Mucosa of rectum (tissue), 2 donors: ENCODE measurements around the gene RPS4Y2.

Experiments
- H3K27ac ChIP-seq, 2 donors: one replicate each; pipeline ENCODE4 v1.7.0; 2013; ENCODE audit warnings: inconsistent platforms in 2 of 2, low read depth in 2 of 2, low read length in 2 of 2
- H3K27me3 ChIP-seq, 2 donors: one replicate each; pipeline ENCODE4 v1.7.0; 2013; ENCODE audit warnings: low read length in 2 of 2; ENCODE audit not compliant: control insufficient read depth in 2 of 2, insufficient read depth in 2 of 2
- H3K36me3 ChIP-seq, 2 donors: one replicate each; pipeline ENCODE4 v1.7.0; 2013; ENCODE audit warnings: low read length in 2 of 2; ENCODE audit not compliant: control insufficient read depth in 2 of 2, insufficient read depth in 2 of 2
- H3K4me1 ChIP-seq, 2 donors: one replicate each; pipeline ENCODE4 v1.7.0; 2013; ENCODE audit warnings: low read length in 2 of 2, mild to moderate bottlenecking in 1 of 2; ENCODE audit not compliant: control insufficient read depth in 2 of 2, insufficient read depth in 2 of 2
- H3K4me3 ChIP-seq, 2 donors: one replicate each; pipeline ENCODE4 v1.7.0; 2013; ENCODE audit warnings: low read length in 2 of 2
- H3K9ac ChIP-seq, 2 donors: one replicate each; pipeline ENCODE4 v1.7.0; 2013; ENCODE audit warnings: low read length in 2 of 2, low read depth in 1 of 2, mild to moderate bottlenecking in 1 of 2
- H3K9me3 ChIP-seq, 2 donors: one replicate each; pipeline ENCODE4 v1.7.0; 2013; ENCODE audit warnings: low read length in 2 of 2; ENCODE audit not compliant: control insufficient read depth in 2 of 2
- donor health status: healthy.
- donor health status: Normal muscosa, but diverticular disease.

RPS4Y2 gene

DNA sequence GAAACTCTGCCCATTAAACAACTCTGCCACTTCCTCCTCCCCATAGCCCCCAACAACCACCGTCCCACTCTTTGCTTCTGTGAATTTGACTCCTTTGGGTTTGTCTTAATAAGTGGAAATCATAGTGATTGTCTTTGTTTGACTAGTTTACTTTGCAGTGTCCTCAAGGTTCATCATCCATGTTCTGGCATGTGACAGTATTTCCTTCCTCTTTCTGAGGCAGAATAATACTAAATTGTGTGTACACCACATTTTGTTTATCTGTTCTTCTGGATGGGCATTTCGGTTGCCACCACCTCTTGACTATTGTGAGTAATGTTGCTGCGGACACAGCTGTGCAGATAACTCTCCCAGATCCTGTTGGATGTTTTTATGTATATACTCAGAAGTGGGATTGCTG lies 14.8 kb downstream of the RPS4Y2 start:
- Histone ChIP-seq H3K36me3 (no peaks in the 10 kb centered on the region), H3K9me3 (no peaks in the 10 kb centered on the region), H3K4me1 (no peaks in the 10 kb centered on the region), H3K4me3 (no peak overlapping the region), H3K27ac (no peak overlapping the region), H3K9ac (no peak overlapping the region), H3K27me3 (no peaks in the 10 kb centered on the region)

DNA sequence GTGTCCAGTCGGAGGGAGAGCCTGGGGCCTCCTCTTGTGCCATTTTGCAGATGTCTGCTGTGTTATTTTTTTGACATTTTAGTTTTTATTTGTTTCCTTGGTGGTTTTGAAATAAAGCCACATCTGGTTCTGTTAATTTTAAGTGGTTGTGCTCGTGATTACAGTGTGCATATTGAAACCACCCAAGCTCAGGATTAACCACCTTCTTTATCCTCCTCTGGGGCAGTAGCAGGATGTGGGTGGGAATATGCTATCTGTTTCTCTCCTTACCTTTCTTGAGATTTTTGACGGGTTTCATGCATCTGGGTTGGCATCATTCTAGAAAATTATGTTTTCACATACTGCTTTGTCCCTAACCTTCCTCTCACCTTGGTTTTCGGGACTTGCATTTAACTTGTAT lies 20.2 kb downstream of the RPS4Y2 start:
- H3K4me1 ChIP-seq, result no peaks in the 10 kb centered on the region
- no peaks in the 10 kb centered on the region for H3K27me3 ChIP-seq
- no peak overlapping the region for H3K27ac ChIP-seq
- H3K9ac ChIP-seq, result no peak overlapping the region
- H3K36me3 ChIP-seq, result no peaks in the 10 kb centered on the region
- no peaks in the 10 kb centered on the region for H3K9me3 ChIP-seq
- no peak overlapping the region for H3K4me3 ChIP-seq

- H3K9ac ChIP-seq, result no peak overlapping the region
- H3K36me3 ChIP-seq, result no peaks in the 10 kb centered on the region
- no peaks in the 10 kb centered on the region for H3K9me3 ChIP-seq
- no peak overlapping the region for H3K27ac ChIP-seq
- H3K27me3 ChIP-seq, result no peaks in the 10 kb centered on the region
- no peaks in the 10 kb centered on the region for H3K4me1 ChIP-seq
- H3K4me3 ChIP-seq, result no peak overlapping the region
Observed at GRCh38 chrY:20780104-20780654, 24.3 kb downstream of the RPS4Y2 start.

- Histone ChIP-seq H3K4me1 (no peaks in the 10 kb centered on the region), H3K36me3 (no peaks in the 10 kb centered on the region), H3K27me3 (no peaks in the 10 kb centered on the region)
Observed at GRCh38 chrY:20780776-20781175, 24.9 kb downstream of the RPS4Y2 start.

DNA sequence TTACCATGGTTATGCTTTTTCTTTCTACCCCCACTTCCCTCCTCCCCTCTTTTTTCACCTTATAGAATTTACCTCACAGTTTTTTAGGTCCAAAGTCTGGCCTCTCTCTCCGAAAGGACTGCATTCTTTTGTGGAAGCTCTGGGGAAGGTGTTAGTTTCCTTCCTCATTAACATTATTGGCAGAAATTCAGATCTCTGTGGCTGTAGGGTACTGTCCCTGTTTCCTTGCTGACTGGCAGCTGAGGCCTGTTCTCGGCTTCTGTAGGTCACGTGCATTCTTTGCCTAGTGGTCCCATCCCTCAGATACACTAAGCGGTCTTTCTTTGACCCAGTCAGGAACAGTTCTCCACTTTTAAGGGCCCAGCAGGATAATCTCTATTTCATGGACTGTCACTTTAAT lies 25.5 kb downstream of the RPS4Y2 start:
- no peaks in the 10 kb centered on the region for H3K4me1 ChIP-seq
- no peak overlapping the region for H3K4me3 ChIP-seq
- no peak overlapping the region for H3K27ac ChIP-seq
- H3K27me3 ChIP-seq, result no peaks in the 10 kb centered on the region
- no peaks in the 10 kb centered on the region for H3K9me3 ChIP-seq
- no peaks in the 10 kb centered on the region for H3K36me3 ChIP-seq
- H3K9ac ChIP-seq, result no peak overlapping the region

More at GRCh38 chrY:20780776-20781175, 24.9 kb downstream of the RPS4Y2 start:
- Histone ChIP-seq H3K27ac (no peak overlapping the region), H3K9me3 (no peaks in the 10 kb centered on the region), H3K4me3 (no peak overlapping the region), H3K9ac (no peak overlapping the region)

DNA sequence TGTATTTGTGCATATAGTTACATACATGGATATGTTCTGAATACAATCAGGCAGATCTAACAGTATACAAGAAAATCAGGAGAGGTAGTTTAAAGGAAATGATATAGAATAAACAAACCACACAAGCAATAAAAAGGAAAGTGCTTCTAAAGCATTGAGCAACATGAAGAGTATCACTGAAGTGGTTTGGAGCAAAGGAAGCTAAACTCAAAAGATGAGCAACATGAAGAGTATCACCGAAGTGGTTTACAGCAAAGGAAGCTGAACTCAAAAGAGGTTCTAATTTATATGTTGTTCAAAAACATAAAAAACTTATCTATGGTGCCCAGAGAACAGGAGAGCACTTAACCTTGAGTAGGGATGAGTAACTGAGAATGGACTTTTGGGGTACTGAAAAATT lies 29.1 kb downstream of the RPS4Y2 start:
- Histone ChIP-seq H3K4me1 (no peaks in the 10 kb centered on the region), H3K27ac (no peak overlapping the region), H3K9ac (no peak overlapping the region), H3K27me3 (no peaks in the 10 kb centered on the region), H3K4me3 (no peak overlapping the region), H3K9me3 (no peaks in the 10 kb centered on the region), H3K36me3 (no peaks in the 10 kb centered on the region)

DNA sequence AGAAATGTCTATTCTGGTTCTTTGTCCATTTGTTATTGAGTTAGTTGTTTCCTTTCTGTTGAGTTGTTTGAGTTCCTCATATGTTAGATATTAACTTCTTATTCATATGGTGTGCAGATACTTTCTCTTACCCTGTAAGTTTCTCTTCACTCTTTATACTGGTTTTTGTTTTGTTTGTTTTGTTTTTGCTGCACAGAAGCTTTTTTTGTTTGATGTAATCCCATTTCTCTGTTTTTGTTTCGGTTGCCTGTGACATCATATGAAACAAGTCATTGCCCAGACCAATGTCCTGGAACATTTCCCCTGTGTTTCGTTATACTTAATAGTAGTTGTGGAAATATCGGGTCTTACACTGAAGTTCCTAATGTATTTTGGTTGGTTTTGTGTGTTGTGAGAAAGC lies 31.2 kb downstream of the RPS4Y2 start:
- Histone ChIP-seq H3K4me1 (no peaks in the 10 kb centered on the region), H3K27me3 (no peaks in the 10 kb centered on the region), H3K36me3 (no peaks in the 10 kb centered on the region), H3K9me3 (no peaks in the 10 kb centered on the region), H3K27ac (no peak overlapping the region), H3K4me3 (no peak overlapping the region), H3K9ac (no peak overlapping the region)

DNA sequence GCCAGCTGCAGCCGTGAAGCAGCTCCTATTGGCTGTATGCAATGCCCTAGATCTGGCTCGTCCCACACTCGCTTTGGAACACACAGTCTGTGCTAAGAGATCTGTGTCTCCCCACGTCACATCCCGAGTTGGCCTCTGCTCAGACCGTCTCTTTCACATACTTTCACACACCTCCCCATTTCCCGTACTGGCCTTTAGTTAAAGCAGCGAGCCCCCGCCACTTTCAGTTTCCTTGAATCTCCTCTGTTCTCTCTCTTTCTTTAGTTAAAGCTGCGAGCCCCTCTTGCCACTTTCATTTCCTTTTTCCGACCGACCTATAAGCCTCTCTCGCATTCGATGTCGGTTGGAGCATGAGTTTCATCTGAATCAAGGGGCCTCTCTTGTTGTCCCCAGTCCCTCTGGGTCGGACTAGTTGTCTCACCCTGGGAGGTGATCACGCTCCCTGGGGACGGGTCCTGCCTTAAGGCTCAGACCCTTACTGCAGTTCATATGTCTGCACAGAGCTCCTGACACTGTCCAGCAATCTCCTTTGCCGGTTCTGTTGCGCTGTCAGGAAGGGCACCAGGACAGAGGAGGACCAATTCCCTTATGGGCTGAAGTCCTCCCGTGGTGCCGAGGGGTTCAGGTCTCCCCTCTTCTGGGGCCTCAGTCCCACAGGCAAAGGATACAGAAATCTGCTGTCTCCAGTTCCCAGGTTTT lies 42.6 kb downstream of the RPS4Y2 start:
- H3K9me3 ChIP-seq, result no peaks in the 10 kb centered on the region
- no peaks in the 10 kb centered on the region for H3K27me3 ChIP-seq
- no peaks in the 10 kb centered on the region for H3K4me1 ChIP-seq
- no peak overlapping the region for H3K9ac ChIP-seq
- H3K36me3 ChIP-seq, result no peaks in the 10 kb centered on the region
- no peak overlapping the region for H3K27ac ChIP-seq
- no peak overlapping the region for H3K4me3 ChIP-seq

DNA sequence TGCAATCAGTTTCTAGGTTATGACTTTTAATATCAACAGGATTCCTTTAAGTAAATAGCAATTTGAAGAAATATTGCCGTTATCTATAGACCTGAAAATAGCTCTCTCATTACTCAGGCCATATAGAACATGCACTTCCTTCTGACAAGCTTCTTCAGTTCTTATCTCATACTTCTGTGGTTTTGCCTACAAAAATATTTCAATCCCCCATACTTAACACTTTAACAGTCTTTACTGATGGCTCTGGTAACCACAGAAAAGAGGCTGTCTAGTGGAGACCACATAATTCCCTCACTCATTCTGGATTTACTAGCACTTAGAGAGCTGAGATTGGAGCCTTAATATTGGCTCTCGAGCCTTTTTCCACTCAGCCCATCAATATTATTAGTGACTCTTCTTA lies 46.8 kb downstream of the RPS4Y2 start:
- Histone ChIP-seq H3K27ac (no peak overlapping the region), H3K9ac (no peak overlapping the region), H3K27me3 (no peaks in the 10 kb centered on the region), H3K4me1 (no peaks in the 10 kb centered on the region), H3K9me3 (no peaks in the 10 kb centered on the region), H3K36me3 (no peaks in the 10 kb centered on the region), H3K4me3 (no peak overlapping the region)

- Histone ChIP-seq H3K4me1 (no peaks in the 10 kb centered on the region), H3K9ac (no peak overlapping the region), H3K27me3 (no peaks in the 10 kb centered on the region), H3K4me3 (no peak overlapping the region), H3K9me3 (no peaks in the 10 kb centered on the region), H3K36me3 (no peaks in the 10 kb centered on the region), H3K27ac (no peak overlapping the region)
Observed at GRCh38 chrY:20806243-20806642, 50.3 kb downstream of the RPS4Y2 start.
